ENCODE results near the gene GATD1. TPM values are rescaled to one million over a fixed set of nuclear protein-coding genes. Genes with fewer than 3 reads are reported as not detected.
A peak's percentile ranks its signal among the peaks of the same experiment; 100 is the strongest.

The GATD1 gene
- total and polyA plus RNA-seq, 9 of the 15 experiments (the other 6 are each of a cell fraction or from before 2014, with no cell fraction given), result 2.8 to 144 (median 36.9) TPM

GRCh38 chr11:794766-795633 is 17.7 kb upstream of the GATD1 start (continued):
- TF ChIP-seq ZNF740 (CRISPR knock-in tag; IDR thresholded peaks at IDR 0.05) (peak; percentile 55; the same call in 1 of the 2 replicates), ZNF740 (tag; IDR thresholded peaks at IDR 0.05) (no peak), BHLHE40 (IDR thresholded peaks at IDR 0.05; ENCODE audit: low read length) (peak; percentile 89)

- no peak overlapping the region for H3K4me3 ChIP-seq
- no peak overlapping the region for H3K4me2 ChIP-seq (ENCODE audit: insufficient read depth, low read length)
- no peak for FAIRE-seq
- in situ Hi-C loops (cut with MboI) (no loop called here), intact Hi-C loops (cut with micrococcal nuclease) (loop anchor here (10.0 kb wide), 1 partner anchor 229 kb away; the partner anchor contains the start of genes LMNTD2 and RASSF7)
- peaks cover 3% of the 10 kb centered on the region for H3K9me1 ChIP-seq (ENCODE audit: control insufficient read depth, insufficient read depth, low read length)
- no peak for DNase-seq (ENCODE audit: extremely low read depth in 1 of 4, low spot score in 3 of 4)
- peaks cover 31% of the 10 kb centered on the region; the same call in 1 of the 3 replicates for H3K36me3 ChIP-seq (ENCODE audit: control insufficient read depth, insufficient read depth, low read length)
- WGBS (ENCODE audit: insufficient coverage, low coverage, missing lambda C conversion rate), result 91% methylated on average over 22 of the region's 31 CpGs
- ChIA-PET CTCF (ENCODE audit: low intra/inter-chr PET ratio) (no interaction called here), POLR2A (interaction anchor here (0.6 to 1.3 kb wide), 5 partner anchors 10 to 22 kb away, joined by 3 to 4 read pairs (median 3); partner anchors contain the start of genes PIDD1 and RPLP2)
- no peaks in the 10 kb centered on the region for H4K20me1 ChIP-seq (replicated peaks; ENCODE audit: control insufficient read depth, insufficient read depth, low read length)
- BruUV-seq (replicated peaks), result no TSS peak
- no peak for ATAC-seq
- H3K9ac ChIP-seq (ENCODE audit: insufficient read depth in 1 of 2, low read depth in 2 of 2, low read length in 2 of 2), result peak overlapping the region in 1 of 2 experiments; percentile 95; a peak in 2 of 4 replicates
- H3K27me3 ChIP-seq (ENCODE audit: control insufficient read depth in 2 of 2, insufficient read depth in 2 of 2, low read length in 2 of 2), result no peaks in the 10 kb centered on the region
- peaks cover 26% of the 10 kb centered on the region for H3K79me2 ChIP-seq (ENCODE audit: control insufficient read depth, insufficient read depth, low read length)
- peaks cover 7 to 89% of the 10 kb centered on the region in 2 experiments for H3K4me1 ChIP-seq (replicated peaks in 1 of 2; ENCODE audit: control insufficient read depth in 2 of 2, insufficient read depth in 2 of 2, low read length in 2 of 2)
- no peak overlapping the region for H3K27ac ChIP-seq (ENCODE audit: extremely low read depth, low read depth, low read length)
- H2AFZ ChIP-seq (ENCODE audit: low read depth, low read length), result no peak overlapping the region
- no peaks in the 10 kb centered on the region for H3K9me3 ChIP-seq (replicated peaks; ENCODE audit: control insufficient read depth, insufficient read depth, low read depth, low read length)
- TF ChIP-seq SIN3A (IDR thresholded peaks at IDR 0.05; ENCODE audit: borderline replicate concordance in 2 of 2, control insufficient read depth in 1 of 2, low read depth in 2 of 2, low read length in 2 of 2) (no peak), FOXM1 (IDR thresholded peaks at IDR 0.05; ENCODE audit: low read depth) (no peak), FOXM1 (CRISPR knock-in tag; IDR thresholded peaks at IDR 0.05; ENCODE audit: low read depth) (no peak), CBX5 (IDR thresholded peaks at IDR 0.05; ENCODE audit: borderline replicate concordance, low read depth) (no peak), GABPA (tag; conservative IDR thresholded peaks at IDR 0.05; ENCODE audit: low read depth) (no peak), ZNF24 (IDR thresholded peaks at IDR 0.05) (no peak), FOXK1 (CRISPR knock-in tag; IDR thresholded peaks at IDR 0.05; ENCODE audit: borderline replicate concordance) (no peak), COPS2 (conservative IDR thresholded peaks at IDR 0.05) (no peak), FOXJ2 (tag; IDR thresholded peaks at IDR 0.05) (no peak), CTCFL (IDR thresholded peaks at IDR 0.05; ENCODE audit: borderline replicate concordance, insufficient read depth, low read depth, low read length, poor library complexity, severe bottlenecking) (no peak), LCOR (CRISPR knock-in tag; IDR thresholded peaks at IDR 0.05) (no peak), CBFB (CRISPR knock-in tag; IDR thresholded peaks at IDR 0.05) (no peak)
Measured at GRCh38 chr11:794013-794765, 16.9 kb upstream of the GATD1 start.

Measured in K562 (cell line).